ENCODE measurements around the gene FNTB.

- TF ChIP-seq CTCF (IDR thresholded peaks at IDR 0.05; ENCODE audit: insufficient read depth, low read length) (no peak), POLR2AphosphoS5 (IDR thresholded peaks at IDR 0.05; ENCODE audit: low read depth) (no peak), REST (IDR thresholded peaks at IDR 0.05; ENCODE audit: insufficient replicate concordance, low read depth) (no peak), SPI1 (IDR thresholded peaks at IDR 0.05; ENCODE audit: borderline replicate concordance, low read depth) (no peak), GABPA (IDR thresholded peaks at IDR 0.05; ENCODE audit: low read depth) (no peak)
Measured at GRCh38 chr14:64954491-64955240, 32.0 kb upstream of the FNTB start.

Data from HL-60 (cell line).